HepG2 (cell line): ENCODE data around the gene SEPHS1. TPM values are rescaled to one million over a fixed set of nuclear protein-coding genes. Genes with fewer than 3 reads are reported as not detected.

Source experiments
- ADNP ChIP-seq: sonication (generic); formaldehyde crosslinking; IDR thresholded peaks from 2 replicates; pipeline ENCODE4 v1.4.0; 2020; ENCODE audit warnings: missing genetic modification reagents
- AGO2 ChIP-seq: fragments of 200-400 bp; formaldehyde crosslinking; optimal IDR thresholded peaks from 2 replicates; pipeline ENCODE3; 2017; ENCODE audit warnings: mild to moderate bottlenecking, low read depth, low read length, moderate library complexity
- ASH2L ChIP-seq: fragments of 300-600, 200-600 bp; sonication (generic); IDR thresholded peaks from 2 replicates; pipeline ENCODE4 v1.7.0; 2017; ENCODE audit warnings: low read depth, mild to moderate bottlenecking, moderate library complexity, mixed read lengths, low read length; ENCODE audit not compliant: insufficient read length
- GATA4 ChIP-seq: sonication (generic); IDR thresholded peaks from 2 replicates; pipeline ENCODE4 v1.6.1; 2016; ENCODE audit warnings: antibody characterized with exemption, low read depth, borderline replicate concordance
- GTF3A ChIP-seq: sonication (generic); formaldehyde crosslinking; conservative IDR thresholded peaks from 2 replicates; pipeline ENCODE4 v1.4.0; 2020; ENCODE audit warnings: mild to moderate bottlenecking, missing genetic modification reagents
- ISX ChIP-seq: sonication (generic); formaldehyde crosslinking; conservative IDR thresholded peaks from 2 replicates; pipeline ENCODE4 v1.5.0; 2020; ENCODE audit warnings: missing genetic modification reagents
- KDM3A ChIP-seq: IDR thresholded peaks from 2 replicates; pipeline ENCODE4 v1.6.1; 2018; ENCODE audit warnings: low read depth, missing compliant biosample characterization
- KDM6A ChIP-seq: IDR thresholded peaks from 2 replicates; pipeline ENCODE4 v1.6.1; 2016; ENCODE audit warnings: low read depth
- MIER2 ChIP-seq: IDR thresholded peaks from 2 replicates; pipeline ENCODE4 v1.6.1; 2016; ENCODE audit warnings: missing biosample characterization, missing genetic modification reagents
- RARA ChIP-seq: IDR thresholded peaks from 2 replicates; pipeline ENCODE4 v1.6.1; 2016; ENCODE audit warnings: missing genetic modification reagents, missing compliant biosample characterization
- SP1 ChIP-seq, 2 experiments: fragments of 450-650 bp in 1 of 2; sonication (generic) in 1 of 2; formaldehyde crosslinking in 1 of 2; IDR thresholded peaks; 2 replicates each; pipeline versions ENCODE4 v1.4.0 to v1.6.1; 2016 to 2020; ENCODE audit warnings: missing genetic modification reagents in 1 of 2
- TERF1 ChIP-seq: sonication (generic); formaldehyde crosslinking; IDR thresholded peaks from 2 replicates; pipeline ENCODE4 v1.8.0; 2022; ENCODE audit warnings: mild to moderate bottlenecking, missing genetic modification reagents, moderate library complexity
- TRIM24 ChIP-seq: sonication (generic); formaldehyde crosslinking; IDR thresholded peaks from 2 replicates; pipeline ENCODE4 v1.8.0; 2022; ENCODE audit warnings: mild to moderate bottlenecking, missing genetic modification reagents
- YEATS4 ChIP-seq: sonication (generic); formaldehyde crosslinking; IDR thresholded peaks from 2 replicates; pipeline ENCODE4 v1.4.0; 2020; ENCODE audit warnings: missing genetic modification reagents, borderline replicate concordance
- ZNF180 ChIP-seq: sonication (generic); formaldehyde crosslinking; IDR thresholded peaks from 2 replicates; pipeline ENCODE4 v1.4.0; 2020; ENCODE audit warnings: low read depth, missing genetic modification reagents, borderline replicate concordance
- ZNF230 ChIP-seq: sonication (generic); formaldehyde crosslinking; IDR thresholded peaks from 2 replicates; pipeline ENCODE4 v1.4.0; 2020; ENCODE audit warnings: mild to moderate bottlenecking, missing genetic modification reagents
- ZNF350 ChIP-seq: sonication (generic); formaldehyde crosslinking; IDR thresholded peaks from 2 replicates; pipeline ENCODE4 v1.4.0; 2020; ENCODE audit warnings: mild to moderate bottlenecking, low read depth, missing genetic modification reagents, borderline replicate concordance
- ZNF441 ChIP-seq: sonication (generic); formaldehyde crosslinking; IDR thresholded peaks from 2 replicates; pipeline ENCODE4 v1.7.0; 2021; ENCODE audit warnings: missing genetic modification reagents, borderline replicate concordance
- ZNF549 ChIP-seq: sonication (generic); formaldehyde crosslinking; IDR thresholded peaks from 2 replicates; pipeline ENCODE4 v1.5.0; 2020; ENCODE audit warnings: missing genetic modification reagents
- ZNF792 ChIP-seq: IDR thresholded peaks from 2 replicates; pipeline ENCODE4 v1.6.1; 2016
- polyA plus RNA-seq, 8 experiments: library from polyadenylated mRNA; depleted of rRNA in 3 of 8; stranded (reverse) in 7 of 8; unstranded in 1 of 8; fragments of >200 nt; fragmentation: Illumina TruSeq in 4 of 8; extraction: Trizol in 4 of 8; gene quantifications; 2 replicates each; pipeline versions ENCODE4 v1.2.1 to v1.2.3, GENCODE V29; 2011 to 2016; ENCODE audit warnings: low read depth in 4 of 8, missing spikeins in 1 of 8, mixed read lengths in 1 of 8; ENCODE audit not compliant: insufficient read depth in 1 of 8
- total RNA-seq, 5 experiments: library from RNA; depleted of rRNA; stranded (reverse); fragments of >200 nt; fragmentation: Illumina TruSeq; extraction: Trizol; gene quantifications; 2 replicates each; pipeline ENCODE4 v1.2.3, GENCODE V29; 2016; ENCODE audit warnings: low read depth in 1 of 5
- TF ChIP-seq, protein P1 (sequence below): sonication (generic); formaldehyde crosslinking; IDR thresholded peaks from 2 replicates; pipeline ENCODE4 v1.4.0; 2020; ENCODE audit warnings: missing genetic modification reagents
- TF ChIP-seq, protein P2 (sequence below): sonication (generic); formaldehyde crosslinking; IDR thresholded peaks from 2 replicates; pipeline ENCODE4 v1.4.0; 2020; ENCODE audit warnings: missing genetic modification reagents

SEPHS1 gene
- total and polyA plus RNA-seq, 2 of the 13 experiments (the other 11 are each of a cell fraction or from before 2014, with no cell fraction given) = 57.8 to 61.5 TPM

- TF ChIP-seq ASH2L (peak; percentile 55), MIER2 (CRISPR knock-in tag) (no peak), ZNF441 (0 out of 2 replicates have a peak, but pooled peaks have one; percentile 32), GATA4 (no peak), SP1 (IDR thresholded peaks at IDR 0.05) (no peak), SP1 (CRISPR knock-in tag; IDR thresholded peaks at IDR 0.05) (peak; percentile 47; the same call in 1 of the 2 replicates), ADNP (no peak), ZNF180 (CRISPR knock-in tag) (no peak), GTF3A (CRISPR knock-in tag) (no peak), YEATS4 (CRISPR knock-in tag) (peak; percentile 84; the same call in 1 of the 2 replicates), KDM3A (CRISPR knock-in tag) (no peak), TRIM24 (CRISPR knock-in tag) (no peak), KDM6A (CRISPR knock-in tag) (no peak), AGO2 (peak; percentile 74), ISX (CRISPR knock-in tag) (no peak), ZNF549 (no peak), ZNF230 (CRISPR knock-in tag) (no peak), ZNF350 (0 out of 2 replicates have a peak, but pooled peaks have one; percentile 20), ZNF792 (CRISPR knock-in tag) (peak; percentile 24; the same call in 1 of the 2 replicates), TERF1 (CRISPR knock-in tag) (no peak), RARA (CRISPR knock-in tag) (no peak)
- TF ChIP-seq, protein P1, sequence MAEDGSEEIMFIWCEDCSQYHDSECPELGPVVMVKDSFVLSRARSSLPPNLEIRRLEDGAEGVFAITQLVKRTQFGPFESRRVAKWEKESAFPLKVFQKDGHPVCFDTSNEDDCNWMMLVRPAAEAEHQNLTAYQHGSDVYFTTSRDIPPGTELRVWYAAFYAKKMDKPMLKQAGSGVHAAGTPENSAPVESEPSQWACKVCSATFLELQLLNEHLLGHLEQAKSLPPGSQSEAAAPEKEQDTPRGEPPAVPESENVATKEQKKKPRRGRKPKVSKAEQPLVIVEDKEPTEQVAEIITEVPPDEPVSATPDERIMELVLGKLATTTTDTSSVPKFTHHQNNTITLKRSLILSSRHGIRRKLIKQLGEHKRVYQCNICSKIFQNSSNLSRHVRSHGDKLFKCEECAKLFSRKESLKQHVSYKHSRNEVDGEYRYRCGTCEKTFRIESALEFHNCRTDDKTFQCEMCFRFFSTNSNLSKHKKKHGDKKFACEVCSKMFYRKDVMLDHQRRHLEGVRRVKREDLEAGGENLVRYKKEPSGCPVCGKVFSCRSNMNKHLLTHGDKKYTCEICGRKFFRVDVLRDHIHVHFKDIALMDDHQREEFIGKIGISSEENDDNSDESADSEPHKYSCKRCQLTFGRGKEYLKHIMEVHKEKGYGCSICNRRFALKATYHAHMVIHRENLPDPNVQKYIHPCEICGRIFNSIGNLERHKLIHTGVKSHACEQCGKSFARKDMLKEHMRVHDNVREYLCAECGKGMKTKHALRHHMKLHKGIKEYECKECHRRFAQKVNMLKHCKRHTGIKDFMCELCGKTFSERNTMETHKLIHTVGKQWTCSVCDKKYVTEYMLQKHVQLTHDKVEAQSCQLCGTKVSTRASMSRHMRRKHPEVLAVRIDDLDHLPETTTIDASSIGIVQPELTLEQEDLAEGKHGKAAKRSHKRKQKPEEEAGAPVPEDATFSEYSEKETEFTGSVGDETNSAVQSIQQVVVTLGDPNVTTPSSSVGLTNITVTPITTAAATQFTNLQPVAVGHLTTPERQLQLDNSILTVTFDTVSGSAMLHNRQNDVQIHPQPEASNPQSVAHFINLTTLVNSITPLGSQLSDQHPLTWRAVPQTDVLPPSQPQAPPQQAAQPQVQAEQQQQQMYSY (CRISPR knock-in tag) = no peak
- TF ChIP-seq, protein P2, sequence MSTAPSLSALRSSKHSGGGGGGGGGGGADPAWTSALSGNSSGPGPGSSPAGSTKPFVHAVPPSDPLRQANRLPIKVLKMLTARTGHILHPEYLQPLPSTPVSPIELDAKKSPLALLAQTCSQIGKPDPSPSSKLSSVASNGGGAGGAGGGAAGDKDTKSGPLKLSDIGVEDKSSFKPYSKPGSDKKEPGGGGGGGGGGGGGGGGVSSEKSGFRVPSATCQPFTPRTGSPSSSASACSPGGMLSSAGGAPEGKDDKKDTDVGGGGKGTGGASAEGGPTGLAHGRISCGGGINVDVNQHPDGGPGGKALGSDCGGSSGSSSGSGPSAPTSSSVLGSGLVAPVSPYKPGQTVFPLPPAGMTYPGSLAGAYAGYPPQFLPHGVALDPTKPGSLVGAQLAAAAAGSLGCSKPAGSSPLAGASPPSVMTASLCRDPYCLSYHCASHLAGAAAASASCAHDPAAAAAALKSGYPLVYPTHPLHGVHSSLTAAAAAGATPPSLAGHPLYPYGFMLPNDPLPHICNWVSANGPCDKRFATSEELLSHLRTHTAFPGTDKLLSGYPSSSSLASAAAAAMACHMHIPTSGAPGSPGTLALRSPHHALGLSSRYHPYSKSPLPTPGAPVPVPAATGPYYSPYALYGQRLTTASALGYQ = no peak
Observed at GRCh38 chr10:13348216-13349017, at the start of gene SEPHS1 (continued).
